Nephron (organoid): ENCODE measurements around the gene SF3B4.
A peak's percentile ranks its signal among the peaks of the same experiment; 100 is the strongest.
"Not testable (repeated sequence)": the region's sequence is repeated elsewhere in the genome, so short reads cannot be mapped to it uniquely, and the experiment has no call there.

Experiments
- H3K27ac Mint-ChIP-seq, 3 experiments: 2 replicates each; pipeline ENCODE4 v1.8.0; 2020; ENCODE audit warnings: mixed read lengths in 3 of 3, mild to moderate bottlenecking in 2 of 3, moderate library complexity in 1 of 3
- H3K27me3 Mint-ChIP-seq: 2 replicates; pipeline ENCODE4 v1.8.0; 2021; ENCODE audit warnings: low read depth, mild to moderate bottlenecking, moderate library complexity, mixed read lengths
- H3K36me3 Mint-ChIP-seq: 2 replicates; pipeline ENCODE4 v1.8.0; 2020; ENCODE audit warnings: low read depth, mixed read lengths
- H3K4me1 Mint-ChIP-seq: 2 replicates; pipeline ENCODE4 v1.8.0; 2020; ENCODE audit warnings: mixed read lengths
- H3K4me3 Mint-ChIP-seq, 3 experiments: 2 replicates each; pipeline ENCODE4 v1.8.0; 2020; ENCODE audit warnings: mild to moderate bottlenecking in 3 of 3, mixed read lengths in 3 of 3, moderate library complexity in 2 of 3
- H3K9me3 Mint-ChIP-seq: 2 replicates; pipeline ENCODE4 v1.8.0; 2020; ENCODE audit warnings: mixed read lengths
- TF ChIP-seq, protein P1 (sequence below), 3 experiments: fragments of 200-600 bp; sonication (generic); IDR thresholded peaks; one replicate each; pipeline ENCODE4 v1.5.0; 2021; ENCODE audit warnings: antibody characterized with exemption in 3 of 3; ENCODE audit not compliant: unreplicated experiment in 3 of 3

SF3B4 gene

DNA sequence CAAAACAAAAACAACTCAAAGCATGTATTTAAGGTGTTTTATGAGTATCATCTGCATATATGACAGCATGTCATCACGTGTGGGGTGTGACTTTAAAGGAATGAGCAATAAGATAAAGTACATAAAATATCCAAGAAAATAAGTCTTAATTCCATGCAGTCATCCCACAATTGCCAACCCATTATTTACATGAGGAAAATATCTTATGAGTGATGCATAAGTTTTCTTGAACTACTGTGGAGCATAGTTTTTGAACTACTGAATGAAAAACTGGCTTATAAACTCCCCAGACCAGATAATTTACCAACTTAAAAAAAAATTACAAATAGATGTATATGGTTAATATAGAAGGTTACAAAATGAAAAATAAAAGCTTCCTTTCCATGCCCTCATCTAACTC lies 38.8 kb upstream of the SF3B4 start:
- H3K36me3 Mint-ChIP-seq: peaks cover 64% of the 10 kb centered on the region
- TF ChIP-seq, protein P1, sequence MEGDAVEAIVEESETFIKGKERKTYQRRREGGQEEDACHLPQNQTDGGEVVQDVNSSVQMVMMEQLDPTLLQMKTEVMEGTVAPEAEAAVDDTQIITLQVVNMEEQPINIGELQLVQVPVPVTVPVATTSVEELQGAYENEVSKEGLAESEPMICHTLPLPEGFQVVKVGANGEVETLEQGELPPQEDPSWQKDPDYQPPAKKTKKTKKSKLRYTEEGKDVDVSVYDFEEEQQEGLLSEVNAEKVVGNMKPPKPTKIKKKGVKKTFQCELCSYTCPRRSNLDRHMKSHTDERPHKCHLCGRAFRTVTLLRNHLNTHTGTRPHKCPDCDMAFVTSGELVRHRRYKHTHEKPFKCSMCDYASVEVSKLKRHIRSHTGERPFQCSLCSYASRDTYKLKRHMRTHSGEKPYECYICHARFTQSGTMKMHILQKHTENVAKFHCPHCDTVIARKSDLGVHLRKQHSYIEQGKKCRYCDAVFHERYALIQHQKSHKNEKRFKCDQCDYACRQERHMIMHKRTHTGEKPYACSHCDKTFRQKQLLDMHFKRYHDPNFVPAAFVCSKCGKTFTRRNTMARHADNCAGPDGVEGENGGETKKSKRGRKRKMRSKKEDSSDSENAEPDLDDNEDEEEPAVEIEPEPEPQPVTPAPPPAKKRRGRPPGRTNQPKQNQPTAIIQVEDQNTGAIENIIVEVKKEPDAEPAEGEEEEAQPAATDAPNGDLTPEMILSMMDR (IDR thresholded peaks at IDR 0.05; ENCODE audit: unreplicated experiment in 3 of 3): no peak
- no peak overlapping the region for H3K27ac Mint-ChIP-seq
- H3K4me1 Mint-ChIP-seq: no peaks in the 10 kb centered on the region
- no peak overlapping the region for H3K4me3 Mint-ChIP-seq
- H3K9me3 Mint-ChIP-seq: no peaks in the 10 kb centered on the region
- no peaks in the 10 kb centered on the region for H3K27me3 Mint-ChIP-seq

DNA sequence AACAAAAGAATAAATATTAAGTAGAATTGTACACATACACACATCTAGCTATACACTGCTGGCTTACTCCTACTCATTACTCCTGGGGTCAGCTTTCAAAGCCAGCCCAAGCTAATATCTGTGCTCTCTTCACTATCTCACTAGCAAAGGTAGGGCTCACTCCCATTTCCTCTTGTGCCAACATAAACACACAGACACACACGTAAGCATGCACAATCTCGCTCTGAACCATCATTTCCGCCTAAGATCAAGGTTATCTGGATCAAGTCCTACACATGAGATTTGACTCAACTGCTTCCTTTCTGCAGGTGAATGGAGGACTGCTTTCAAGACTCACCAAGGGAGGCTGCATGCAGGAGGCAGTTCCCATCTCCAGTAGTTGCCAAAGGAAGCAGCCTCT lies 37.8 kb upstream of the SF3B4 start:
- H3K4me1 Mint-ChIP-seq: no peaks in the 10 kb centered on the region
- H3K36me3 Mint-ChIP-seq: peaks cover 65% of the 10 kb centered on the region

DNA sequence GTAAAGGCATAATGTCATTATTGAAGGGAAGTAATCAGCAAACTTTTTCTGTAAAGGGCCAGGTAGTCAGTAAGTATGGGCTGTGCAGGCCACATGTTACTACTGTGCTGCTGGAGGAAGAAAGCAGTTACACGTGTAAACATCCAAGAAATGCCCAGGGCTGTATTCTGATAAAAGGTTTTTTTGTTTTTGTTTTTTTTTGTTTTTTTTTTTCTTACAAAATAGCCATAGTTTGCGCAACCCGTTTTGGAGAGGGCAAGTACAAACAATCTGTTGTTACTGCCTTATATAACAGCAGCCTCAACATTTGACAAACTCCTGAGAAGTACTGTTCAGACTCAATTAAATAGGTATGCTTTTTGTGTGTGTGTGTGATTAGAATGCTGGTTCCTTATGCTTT lies 35.8 kb upstream of the SF3B4 start:
- Mint-ChIP-seq H3K4me3 (no peak overlapping the region), H3K27me3 (no peaks in the 10 kb centered on the region), H3K27ac (peak overlapping the region in 1 of 3 experiments; percentile 43), H3K4me1 (no peaks in the 10 kb centered on the region), H3K36me3 (peaks cover 78% of the 10 kb centered on the region), H3K9me3 (peaks cover 10% of the 10 kb centered on the region)
- TF ChIP-seq, protein P1 (IDR thresholded peaks at IDR 0.05; ENCODE audit: unreplicated experiment in 3 of 3): no peak

More for the DNA sequence above, 37.8 kb upstream of the SF3B4 start:
- TF ChIP-seq, protein P1 (IDR thresholded peaks at IDR 0.05; ENCODE audit: unreplicated experiment in 3 of 3): no peak
- Mint-ChIP-seq H3K27ac (no peak overlapping the region), H3K27me3 (no peaks in the 10 kb centered on the region), H3K4me3 (no peak overlapping the region), H3K9me3 (no peaks in the 10 kb centered on the region)

DNA sequence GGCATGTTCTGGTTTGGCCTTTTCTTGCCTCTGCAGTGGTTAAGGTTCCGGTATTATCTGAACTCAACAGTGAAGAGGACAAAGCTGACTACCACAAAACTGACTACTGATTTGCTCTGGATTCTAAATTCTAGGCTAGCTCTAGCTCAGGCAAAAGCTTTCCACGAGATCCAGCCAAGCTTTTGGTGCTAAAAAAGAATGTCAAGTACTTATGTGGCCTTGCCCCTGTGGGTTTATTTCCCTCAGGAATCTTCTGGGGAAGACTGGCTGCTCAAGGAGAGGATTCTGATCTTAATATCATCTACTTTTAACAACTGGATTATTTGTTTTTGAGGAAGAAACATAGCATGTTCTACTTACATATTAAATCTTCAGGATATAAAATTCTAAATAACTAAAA lies 35.1 kb upstream of the SF3B4 start:
- H3K27ac Mint-ChIP-seq: peak overlapping the region in 2 of 3 experiments; percentile 17 to 43
- H3K4me1 Mint-ChIP-seq: no peaks in the 10 kb centered on the region
- TF ChIP-seq, protein P1 (IDR thresholded peaks at IDR 0.05; ENCODE audit: unreplicated experiment in 3 of 3): no peak
- H3K36me3 Mint-ChIP-seq: peaks cover 81% of the 10 kb centered on the region
- H3K9me3 Mint-ChIP-seq: peaks cover 14% of the 10 kb centered on the region
- H3K4me3 Mint-ChIP-seq: no peak overlapping the region
- H3K27me3 Mint-ChIP-seq: no peaks in the 10 kb centered on the region

DNA sequence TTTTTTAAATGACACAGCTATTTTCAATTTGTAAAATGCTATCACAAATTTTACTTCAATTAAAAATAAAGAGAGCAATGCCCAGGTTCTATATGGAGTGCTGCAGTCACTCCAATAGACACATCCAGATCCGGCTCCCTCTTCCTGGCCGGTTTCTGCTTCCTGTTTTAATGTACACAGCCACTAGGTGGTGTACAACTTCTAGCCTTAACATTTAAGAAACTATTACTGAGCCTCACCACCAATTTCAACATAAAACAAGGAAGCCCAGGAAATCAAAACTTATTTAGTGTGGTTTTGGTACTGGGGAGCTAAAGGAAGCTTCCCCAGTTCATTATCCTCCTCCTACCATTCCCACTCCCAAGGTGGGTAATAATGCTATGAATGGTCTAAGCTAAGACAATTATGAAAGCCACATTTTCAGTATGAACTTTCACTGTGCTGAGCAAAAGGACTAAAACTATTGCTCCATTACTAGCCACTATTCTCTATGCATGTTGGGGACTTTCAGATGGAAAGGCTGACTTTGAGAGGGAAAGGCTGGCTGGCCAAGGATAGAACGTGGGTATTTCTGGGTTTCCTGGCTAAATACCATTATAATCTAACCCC lies 34.5 kb upstream of the SF3B4 start:
- Mint-ChIP-seq H3K27ac (peak overlapping the region in 2 of 3 experiments; percentile 17 to 34), H3K27me3 (no peaks in the 10 kb centered on the region), H3K9me3 (peaks cover 17% of the 10 kb centered on the region), H3K4me3 (no peak overlapping the region), H3K4me1 (no peaks in the 10 kb centered on the region), H3K36me3 (peaks cover 81% of the 10 kb centered on the region)
- TF ChIP-seq, protein P1 (IDR thresholded peaks at IDR 0.05; ENCODE audit: unreplicated experiment in 3 of 3): peak; percentile 75 to 83 (median 82)

DNA sequence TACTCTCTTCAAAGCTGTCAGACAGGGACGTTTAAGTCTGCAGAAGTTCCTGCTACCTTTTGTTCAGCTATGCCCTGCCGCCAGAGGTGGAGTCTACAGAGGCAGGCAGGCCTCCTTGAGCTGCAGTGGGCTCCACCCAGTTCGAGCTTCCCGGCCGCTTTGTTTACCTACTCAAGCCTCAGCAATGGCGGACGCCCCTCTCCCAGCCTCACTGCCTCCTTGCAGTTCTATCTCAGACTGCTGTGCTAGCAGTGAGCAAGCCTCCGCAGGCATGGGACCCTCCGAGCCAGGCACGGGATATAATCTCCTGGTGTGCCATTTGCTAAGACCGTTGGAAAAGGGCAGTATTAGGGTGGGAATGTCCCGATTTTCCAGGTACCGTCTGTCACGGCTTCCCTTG lies 29.9 kb upstream of the SF3B4 start:
- not testable (repeated sequence) for H3K27me3 Mint-ChIP-seq, H3K4me3 Mint-ChIP-seq, H3K27ac Mint-ChIP-seq, H3K4me1 Mint-ChIP-seq
- Mint-ChIP-seq H3K9me3 (peaks cover 46% of the 10 kb centered on the region), H3K36me3 (peaks cover 94% of the 10 kb centered on the region)
